ENCODE measurements around the gene SARS1.

Gene SARS1

DNA sequence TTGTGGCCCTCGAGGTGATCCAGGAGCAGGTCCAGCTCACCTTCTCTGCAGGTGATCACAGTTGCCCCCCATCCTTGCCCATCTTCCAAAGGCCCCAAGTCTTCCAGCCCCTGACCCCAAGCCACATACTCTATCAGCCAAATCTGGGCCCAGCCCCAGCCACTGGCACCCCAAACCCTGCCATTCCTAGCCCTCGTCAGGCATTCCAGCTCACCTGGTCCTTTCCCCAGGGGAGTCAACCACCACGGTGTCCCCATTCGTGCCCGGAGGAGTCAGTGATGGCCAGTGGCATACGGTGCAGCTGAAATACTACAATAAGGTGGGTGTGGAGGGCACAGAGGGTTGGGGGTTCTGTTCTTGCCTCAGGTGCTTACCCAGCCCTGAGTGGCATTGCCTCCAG, 47.9 kb downstream of the SARS1 start:
- in situ Hi-C loops (cut with MboI; ENCODE audit: low pct_unique_long_range_greater_than_20kb, low sequenced_read_pairs, unreplicated experiment), result loop anchor here (10.0 kb wide), 1 partner anchor 273 kb away; the partner anchor contains the start of gene GPR61
- no peak for DNase-seq (ENCODE audit: low spot score)
- TF ChIP-seq, protein P1, sequence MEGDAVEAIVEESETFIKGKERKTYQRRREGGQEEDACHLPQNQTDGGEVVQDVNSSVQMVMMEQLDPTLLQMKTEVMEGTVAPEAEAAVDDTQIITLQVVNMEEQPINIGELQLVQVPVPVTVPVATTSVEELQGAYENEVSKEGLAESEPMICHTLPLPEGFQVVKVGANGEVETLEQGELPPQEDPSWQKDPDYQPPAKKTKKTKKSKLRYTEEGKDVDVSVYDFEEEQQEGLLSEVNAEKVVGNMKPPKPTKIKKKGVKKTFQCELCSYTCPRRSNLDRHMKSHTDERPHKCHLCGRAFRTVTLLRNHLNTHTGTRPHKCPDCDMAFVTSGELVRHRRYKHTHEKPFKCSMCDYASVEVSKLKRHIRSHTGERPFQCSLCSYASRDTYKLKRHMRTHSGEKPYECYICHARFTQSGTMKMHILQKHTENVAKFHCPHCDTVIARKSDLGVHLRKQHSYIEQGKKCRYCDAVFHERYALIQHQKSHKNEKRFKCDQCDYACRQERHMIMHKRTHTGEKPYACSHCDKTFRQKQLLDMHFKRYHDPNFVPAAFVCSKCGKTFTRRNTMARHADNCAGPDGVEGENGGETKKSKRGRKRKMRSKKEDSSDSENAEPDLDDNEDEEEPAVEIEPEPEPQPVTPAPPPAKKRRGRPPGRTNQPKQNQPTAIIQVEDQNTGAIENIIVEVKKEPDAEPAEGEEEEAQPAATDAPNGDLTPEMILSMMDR (IDR thresholded peaks at IDR 0.05; ENCODE audit: extremely low read depth, insufficient read depth, missing control alignments), result no peak

DNA sequence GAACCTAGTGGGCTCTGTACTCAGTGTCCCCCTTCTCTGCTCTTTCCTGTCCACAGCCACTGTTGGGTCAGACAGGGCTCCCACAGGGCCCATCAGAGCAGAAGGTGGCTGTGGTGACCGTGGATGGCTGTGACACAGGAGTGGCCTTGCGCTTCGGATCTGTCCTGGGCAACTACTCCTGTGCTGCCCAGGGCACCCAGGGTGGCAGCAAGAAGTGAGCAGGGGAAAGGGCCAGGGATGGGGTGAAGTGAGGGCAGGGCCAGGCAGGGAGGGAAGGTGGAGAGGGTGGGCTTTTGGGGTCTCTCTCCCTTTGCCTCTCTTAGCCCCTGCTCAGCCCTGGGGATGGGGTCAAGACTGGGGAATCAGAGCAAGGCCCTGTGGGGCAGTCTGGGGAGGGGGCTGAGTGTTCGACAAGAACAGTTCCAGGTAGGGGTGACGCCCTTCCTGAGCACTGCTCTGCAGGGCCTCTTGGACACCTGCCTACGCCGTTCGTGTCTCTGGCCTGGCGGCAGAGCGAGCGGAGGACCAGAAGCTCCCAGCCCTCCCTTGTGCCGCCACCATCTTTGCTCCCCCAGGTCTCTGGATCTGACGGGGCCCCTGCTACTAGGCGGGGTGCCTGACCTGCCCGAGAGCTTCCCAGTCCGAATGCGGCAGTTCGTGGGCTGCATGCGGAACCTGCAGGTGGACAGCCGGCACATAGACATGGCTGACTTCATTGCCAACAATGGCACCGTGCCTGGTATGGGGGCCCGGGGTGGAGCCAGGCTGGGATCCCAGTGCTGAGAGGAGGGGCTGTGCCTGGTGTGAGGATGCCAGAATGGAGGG, 48.7 kb downstream of the SARS1 start:
- TF ChIP-seq, protein P1 (IDR thresholded peaks at IDR 0.05; ENCODE audit: extremely low read depth, insufficient read depth, missing control alignments), result no peak
- no peak for DNase-seq (ENCODE audit: low spot score)
- in situ Hi-C loops (cut with MboI; ENCODE audit: low pct_unique_long_range_greater_than_20kb, low sequenced_read_pairs, unreplicated experiment), result loop anchor here (10.0 kb wide), 1 partner anchor 272 kb away; the partner anchor contains the start of gene GPR61

DNA sequence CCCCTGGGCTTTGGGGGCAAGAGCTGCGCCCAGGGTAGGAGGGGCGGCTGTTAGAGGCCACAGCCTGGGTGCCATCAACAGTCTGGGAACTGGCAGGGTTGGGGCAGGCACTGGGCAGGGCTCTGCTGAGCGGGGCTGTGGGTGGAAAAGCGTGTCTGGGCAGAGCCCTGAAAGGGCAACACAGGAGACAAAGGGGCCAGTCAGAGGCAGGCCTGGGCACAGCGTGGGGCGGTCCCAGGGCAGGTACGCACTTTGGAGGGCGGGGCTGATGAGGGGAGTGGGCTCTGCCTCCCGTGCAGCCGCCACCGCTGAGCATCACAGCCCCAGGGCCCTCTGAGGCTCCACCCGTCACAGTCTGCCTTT, 49.5 kb downstream of the SARS1 start:
- DNase-seq (ENCODE audit: low spot score), result no peak
- in situ Hi-C loops (cut with MboI; ENCODE audit: low pct_unique_long_range_greater_than_20kb, low sequenced_read_pairs, unreplicated experiment), result loop anchor here (10.0 kb wide), 1 partner anchor 272 kb away; the partner anchor contains the start of gene GPR61
- TF ChIP-seq, protein P1 (IDR thresholded peaks at IDR 0.05; ENCODE audit: extremely low read depth, insufficient read depth, missing control alignments), result no peak

DNA sequence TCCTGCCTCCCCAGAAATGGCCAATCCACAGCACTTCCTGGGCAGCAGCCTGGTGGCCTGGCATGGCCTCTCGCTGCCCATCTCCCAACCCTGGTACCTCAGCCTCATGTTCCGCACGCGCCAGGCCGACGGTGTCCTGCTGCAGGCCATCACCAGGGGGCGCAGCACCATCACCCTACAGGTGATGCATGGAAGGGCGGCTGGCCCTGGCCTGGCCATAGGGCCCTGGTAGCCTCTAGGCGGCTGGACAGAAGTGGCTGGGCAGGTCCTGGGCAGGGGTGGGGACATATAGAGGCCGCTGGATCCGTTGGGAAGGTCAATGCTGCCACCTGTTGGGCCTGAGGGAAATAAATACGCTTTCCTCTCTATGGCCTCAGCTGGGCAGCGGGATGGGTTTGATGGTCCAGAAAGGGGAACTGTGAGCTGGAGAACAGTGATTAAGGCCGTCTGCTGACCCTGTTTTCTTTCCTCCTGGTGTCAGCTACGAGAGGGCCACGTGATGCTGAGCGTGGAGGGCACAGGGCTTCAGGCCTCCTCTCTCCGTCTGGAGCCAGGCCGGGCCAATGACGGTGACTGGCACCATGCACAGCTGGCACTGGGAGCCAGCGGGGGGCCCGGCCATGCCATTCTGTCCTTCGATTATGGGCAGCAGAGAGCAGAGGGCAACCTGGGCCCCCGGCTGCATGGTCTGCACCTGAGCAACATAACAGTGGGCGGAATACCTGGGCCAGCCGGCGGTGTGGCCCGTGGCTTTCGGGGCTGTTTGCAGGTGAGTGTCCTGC, 50.1 kb downstream of the SARS1 start:
- DNase-seq (ENCODE audit: low spot score), result peak; percentile 91
- TF ChIP-seq, protein P1 (IDR thresholded peaks at IDR 0.05; ENCODE audit: extremely low read depth, insufficient read depth, missing control alignments), result peak; percentile 97
- in situ Hi-C loops (cut with MboI; ENCODE audit: low pct_unique_long_range_greater_than_20kb, low sequenced_read_pairs, unreplicated experiment), result loop anchor here (10.0 kb wide), 1 partner anchor 271 kb away; the partner anchor contains the start of gene GPR61

DNA sequence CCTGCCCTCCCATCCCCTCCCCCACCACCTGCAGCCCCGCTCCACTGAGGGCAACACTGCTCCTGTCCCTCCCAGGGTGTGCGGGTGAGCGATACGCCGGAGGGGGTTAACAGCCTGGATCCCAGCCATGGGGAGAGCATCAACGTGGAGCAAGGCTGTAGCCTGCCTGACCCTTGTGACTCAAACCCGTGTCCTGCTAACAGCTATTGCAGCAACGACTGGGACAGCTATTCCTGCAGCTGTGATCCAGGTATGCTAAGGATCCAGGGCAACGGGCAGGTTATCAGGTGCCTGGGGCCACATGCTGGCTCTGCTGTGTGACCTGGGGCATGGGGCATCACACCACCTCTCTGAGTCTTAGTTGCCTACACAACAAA, 50.6 kb downstream of the SARS1 start:
- TF ChIP-seq, protein P1 (IDR thresholded peaks at IDR 0.05; ENCODE audit: extremely low read depth, insufficient read depth, missing control alignments), result no peak
- no peak for DNase-seq (ENCODE audit: low spot score)
- in situ Hi-C loops (cut with MboI; ENCODE audit: low pct_unique_long_range_greater_than_20kb, low sequenced_read_pairs, unreplicated experiment), result loop anchor here (10.0 kb wide), 1 partner anchor 270 kb away; the partner anchor contains the start of gene GPR61

DNA sequence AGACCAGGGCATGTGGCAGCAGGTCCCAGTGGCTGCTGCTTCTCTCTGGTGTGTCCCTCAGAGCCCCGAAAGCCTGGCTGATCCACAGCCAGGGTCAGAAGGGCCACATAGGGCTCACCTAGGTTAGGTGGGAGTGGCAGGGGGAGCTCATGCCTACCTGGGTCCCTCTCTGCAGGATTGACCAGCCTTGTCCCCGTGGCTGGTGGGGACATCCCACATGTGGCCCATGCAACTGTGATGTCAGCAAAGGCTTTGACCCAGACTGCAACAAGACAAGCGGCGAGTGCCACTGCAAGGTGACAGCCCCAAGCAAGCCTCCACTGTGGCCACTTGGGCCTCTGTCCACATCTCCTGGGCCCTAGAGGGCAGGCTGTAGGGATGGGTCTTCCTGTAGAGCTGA, 51.3 kb downstream of the SARS1 start:
- no peak for DNase-seq (ENCODE audit: low spot score)
- in situ Hi-C loops (cut with MboI; ENCODE audit: low pct_unique_long_range_greater_than_20kb, low sequenced_read_pairs, unreplicated experiment), result loop anchor here (10.0 kb wide), 1 partner anchor 270 kb away; the partner anchor contains the start of gene GPR61
- TF ChIP-seq, protein P1 (IDR thresholded peaks at IDR 0.05; ENCODE audit: extremely low read depth, insufficient read depth, missing control alignments), result no peak
